HT1080 (cell line): ENCODE measurements around the gene IL36B. TPM values are rescaled to one million over a fixed set of nuclear protein-coding genes. Genes with fewer than 3 reads are reported as not detected.

ENCODE experiments used
- DNase-seq: peaks from one replicate; pipeline ENCODE4 v3.0.0-alpha.2; 2015; ENCODE audit warnings: low read depth
- total RNA-seq: library from RNA; depleted of rRNA; stranded (reverse); fragments of >200 nt; shearing (Covaris generic); gene quantifications from 2 replicates; pipeline ENCODE4 v1.2.3, GENCODE V29; 2014

IL36B gene
- total RNA-seq, 1 experiment from 2014 or later: not detected

DNA sequence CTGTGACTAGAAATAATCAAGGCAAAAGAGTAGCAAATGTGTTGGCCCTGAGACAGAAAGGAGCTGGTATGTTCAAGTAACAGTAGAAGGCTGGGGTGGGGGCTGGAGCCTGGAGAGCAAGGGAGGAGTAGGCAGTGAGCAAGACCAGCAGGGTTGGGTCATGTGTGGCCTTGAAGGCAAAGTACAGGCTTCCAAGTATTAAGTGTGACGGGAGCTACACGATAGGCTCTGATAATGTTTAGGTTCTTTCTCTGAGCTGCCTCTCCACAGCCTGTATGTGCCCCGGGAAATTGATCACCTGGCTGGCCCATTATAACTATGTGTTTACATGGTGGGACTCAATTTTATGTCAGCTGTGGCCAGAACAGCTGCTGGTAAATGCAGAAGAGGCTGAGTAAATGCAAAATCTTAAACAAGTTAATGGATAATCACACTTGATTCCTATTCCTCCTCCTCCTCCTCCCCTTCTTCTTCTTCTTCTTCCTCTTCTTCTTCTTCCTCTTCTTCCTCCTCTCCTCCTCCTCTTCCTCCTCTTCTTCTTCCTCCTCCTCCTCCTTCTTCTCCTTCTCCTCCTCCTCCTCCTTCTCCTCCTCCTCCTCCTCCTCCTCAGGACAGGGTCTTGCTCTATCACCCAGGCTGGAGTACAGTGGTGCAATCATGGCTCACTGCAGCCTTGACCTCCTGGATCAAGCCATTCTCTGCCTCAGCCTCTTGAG lies 24.4 kb upstream of the IL36B start:
- no peak for DNase-seq

GRCh38 chr2:113075600-113075999 lies 22.9 kb upstream of the IL36B start:
- no peak for DNase-seq

GRCh38 chr2:113075030-113075429 lies 22.4 kb upstream of the IL36B start:
- DNase-seq: no peak

DNA sequence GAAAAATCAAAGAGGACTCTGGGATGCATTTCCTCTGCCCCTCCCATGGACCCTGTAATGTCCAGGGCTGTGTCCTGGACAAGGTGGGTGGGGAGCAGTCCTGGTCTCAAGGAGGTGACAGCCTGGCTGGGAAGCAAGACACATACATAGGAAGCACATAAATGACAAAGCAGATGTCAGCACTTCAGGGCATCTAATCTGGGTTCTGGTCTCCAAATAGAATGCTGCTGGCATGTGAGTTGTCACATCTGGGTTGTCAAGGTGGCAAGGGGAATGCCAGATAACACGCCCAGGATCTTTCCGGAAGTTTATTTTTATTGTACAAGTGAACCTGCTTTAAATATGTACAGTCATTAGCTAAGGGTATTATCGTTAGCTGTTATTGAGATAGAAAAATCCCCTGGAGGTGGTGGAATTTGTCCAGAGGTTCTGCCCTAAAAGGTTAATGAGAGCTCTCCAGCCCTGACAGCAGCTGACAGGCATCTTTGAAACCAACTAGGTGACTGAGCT lies 20.7 kb upstream of the IL36B start:
- DNase-seq: no peak

- DNase-seq: no peak
These were observed 19.9 kb upstream of the IL36B start for GRCh38 chr2:113072584-113072983.

GRCh38 chr2:113070606-113070975 lies 17.9 kb upstream of the IL36B start:
- no peak for DNase-seq

DNA sequence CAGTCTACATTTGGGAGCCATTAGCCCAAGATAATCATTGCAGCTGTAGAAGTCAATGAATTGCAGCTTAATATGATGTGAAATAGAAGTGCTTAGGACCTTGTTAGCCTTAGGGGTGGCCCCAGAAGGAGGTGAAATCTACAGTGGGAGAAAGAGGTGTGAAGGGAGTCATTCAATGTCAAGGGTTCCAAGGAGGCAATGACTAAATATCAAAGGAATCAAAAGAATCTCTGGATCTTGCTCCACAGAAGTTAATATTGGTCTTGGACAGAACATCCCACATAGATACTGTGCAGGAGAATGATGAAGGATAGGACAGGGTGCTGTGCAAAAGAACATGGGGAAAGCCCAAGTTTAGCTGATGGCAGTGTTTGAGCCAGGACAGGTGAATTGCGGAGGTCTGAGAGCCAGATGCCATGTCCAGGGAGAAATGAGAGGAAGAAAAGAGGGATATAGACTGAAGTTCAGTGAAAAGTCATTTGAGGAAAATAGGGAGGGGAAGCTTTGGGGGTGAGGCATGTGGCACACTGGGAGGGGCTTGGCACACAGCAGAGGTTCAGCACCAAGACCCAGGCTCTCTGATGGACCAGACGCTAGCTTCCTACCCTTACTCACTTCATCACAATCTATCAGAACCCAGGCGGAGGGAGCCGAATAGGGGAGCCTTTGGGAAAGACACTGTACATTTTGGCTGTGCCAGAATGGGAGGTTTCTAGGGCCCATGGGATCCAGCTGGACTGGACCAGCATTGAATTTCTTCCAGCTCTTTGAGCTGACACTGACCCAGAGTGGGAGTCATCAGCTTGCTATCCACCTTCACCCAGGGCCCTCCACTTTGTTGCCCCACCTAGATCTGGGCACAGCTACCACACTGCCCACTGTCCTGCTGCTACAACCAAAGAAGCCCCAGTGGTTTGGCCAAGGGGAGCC lies 17.3 kb upstream of the IL36B start:
- DNase-seq: no peak

DNA sequence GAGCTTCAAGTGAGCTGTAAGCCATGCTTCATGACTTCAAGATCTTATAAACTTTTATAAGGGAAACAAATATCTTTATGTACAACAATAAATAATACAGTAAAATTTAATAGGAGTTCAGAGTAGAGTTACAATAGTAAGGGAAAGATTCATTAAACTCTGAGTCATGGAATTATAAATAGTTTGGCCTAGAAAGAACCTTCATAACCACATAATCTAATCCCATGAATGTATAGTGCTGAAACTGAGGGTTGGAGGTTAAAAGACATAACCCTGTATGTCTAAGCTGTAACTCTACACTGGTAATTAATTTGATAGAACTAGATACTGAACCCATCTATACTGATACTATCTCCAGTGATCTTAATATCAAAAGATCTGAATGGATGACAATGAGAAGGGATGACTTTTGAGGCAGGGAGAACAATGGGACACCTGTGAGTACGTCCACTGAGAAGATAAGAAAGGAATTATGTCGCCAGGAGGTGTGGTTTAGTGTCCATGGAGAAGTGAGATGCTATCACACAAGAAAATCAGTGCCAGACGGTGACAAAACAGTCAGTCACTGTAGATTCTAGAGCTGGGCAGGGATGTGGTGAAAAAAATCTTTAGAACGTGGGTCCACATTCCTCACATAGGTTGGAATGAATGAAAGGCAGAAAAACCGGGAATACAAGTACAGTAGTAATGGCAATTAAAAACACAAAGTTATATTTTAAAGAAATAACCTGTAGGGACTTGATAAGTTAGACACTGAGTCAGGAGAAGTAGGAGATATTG lies 16.2 kb upstream of the IL36B start:
- no peak for DNase-seq

GRCh38 chr2:113068249-113068648 lies 15.6 kb upstream of the IL36B start:
- DNase-seq: no peak

DNA sequence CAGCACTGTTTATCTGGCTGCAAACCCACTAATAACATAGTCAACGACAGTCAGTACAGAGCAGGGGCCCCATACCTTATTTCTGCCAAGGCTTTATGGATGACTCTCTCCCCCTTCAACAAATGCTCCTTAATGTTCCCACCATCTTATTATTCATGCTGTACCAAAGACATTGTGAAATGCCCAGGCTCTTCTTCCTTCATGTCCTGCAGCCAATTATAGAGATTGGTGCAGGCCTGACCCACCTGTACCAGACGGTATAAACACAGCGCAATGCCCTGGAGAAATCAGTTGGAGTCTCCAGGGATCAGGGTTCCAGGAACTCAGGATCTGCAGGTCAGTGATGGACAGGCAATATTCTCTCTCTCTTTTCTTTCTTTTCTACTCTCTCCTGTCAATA lies 15.0 kb upstream of the IL36B start, which contains the start of gene IL1F10:
Gene IL1F10, plus strand, starts transcription at position 290 of the 400 bp plus-strand sequence. CDS start 4,769 bp downstream, outside the sequence.
- no peak for DNase-seq

DNA sequence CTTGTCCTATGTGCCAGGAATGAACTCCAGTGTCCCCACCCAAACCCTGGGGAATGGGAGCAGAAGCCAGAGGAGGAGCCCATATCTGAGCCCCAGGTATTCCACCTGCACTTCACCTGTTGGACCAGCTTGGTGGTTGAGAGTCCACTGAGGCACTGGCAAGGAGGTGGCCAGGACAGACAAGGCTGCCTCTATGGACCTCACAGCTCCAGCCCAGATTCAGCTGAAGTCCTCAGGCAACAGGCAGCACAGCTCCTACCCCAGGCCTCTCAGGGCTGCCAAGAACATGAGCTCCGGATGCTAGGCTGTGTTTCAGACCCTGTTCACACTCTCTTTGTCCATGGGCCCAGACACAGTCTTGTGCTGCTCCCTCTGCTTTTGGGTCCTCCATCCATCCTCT lies 12.2 kb upstream of the IL36B start:
- DNase-seq: no peak

- DNase-seq: no peak
These were observed 11.6 kb upstream of the IL36B start for GRCh38 chr2:113064281-113064680.

DNA sequence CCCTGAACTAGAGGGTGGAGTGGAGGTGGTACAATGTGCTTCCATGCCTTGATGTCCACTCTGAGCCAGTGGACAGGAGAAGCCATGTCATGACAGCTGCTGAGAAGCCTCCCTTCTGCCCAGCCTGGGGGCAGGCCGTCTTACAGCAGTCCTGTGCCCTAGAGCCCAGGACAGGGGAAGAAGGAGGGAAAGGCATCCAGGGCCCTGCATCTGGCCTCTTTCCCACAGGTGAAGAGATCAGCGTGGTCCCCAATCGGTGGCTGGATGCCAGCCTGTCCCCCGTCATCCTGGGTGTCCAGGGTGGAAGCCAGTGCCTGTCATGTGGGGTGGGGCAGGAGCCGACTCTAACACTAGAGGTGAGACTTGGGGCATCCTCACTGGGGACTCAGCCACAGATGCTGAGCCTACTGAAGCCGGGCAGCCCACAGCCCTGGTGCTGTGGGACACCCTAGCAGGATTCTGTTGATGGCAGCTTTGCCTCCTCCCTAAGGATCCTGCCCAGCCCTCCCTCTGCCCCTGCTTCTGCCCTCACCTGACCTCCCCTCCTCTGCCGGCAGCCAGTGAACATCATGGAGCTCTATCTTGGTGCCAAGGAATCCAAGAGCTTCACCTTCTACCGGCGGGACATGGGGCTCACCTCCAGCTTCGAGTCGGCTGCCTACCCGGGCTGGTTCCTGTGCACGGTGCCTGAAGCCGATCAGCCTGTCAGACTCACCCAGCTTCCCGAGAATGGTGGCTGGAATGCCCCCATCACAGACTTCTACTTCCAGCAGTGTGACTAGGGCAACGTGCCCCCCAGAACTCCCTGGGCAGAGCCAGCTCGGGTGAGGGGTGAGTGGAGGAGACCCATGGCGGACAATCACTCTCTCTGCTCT lies 9.5 kb upstream of the IL36B start:
- DNase-seq: no peak

GRCh38 chr2:113061241-113061640 lies 8.6 kb upstream of the IL36B start:
- no peak for DNase-seq

DNA sequence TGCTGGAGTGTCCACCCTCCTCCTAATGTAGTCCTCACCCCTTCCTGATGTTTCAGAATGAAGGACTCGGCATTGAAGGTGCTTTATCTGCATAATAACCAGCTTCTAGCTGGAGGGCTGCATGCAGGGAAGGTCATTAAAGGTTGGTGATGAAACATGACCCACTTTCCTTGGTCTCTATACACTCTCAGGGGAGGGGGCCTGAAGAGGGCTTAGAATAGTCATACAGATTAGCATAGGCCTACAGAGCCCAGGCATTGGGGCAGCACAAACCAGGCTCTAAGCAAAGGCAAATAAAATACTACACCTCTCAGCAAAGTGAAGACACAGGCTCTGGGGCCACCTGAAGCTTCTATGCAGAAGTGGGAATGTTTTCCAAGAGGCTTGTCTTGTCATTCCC lies 8.1 kb upstream of the IL36B start:
- DNase-seq: no peak

DNA sequence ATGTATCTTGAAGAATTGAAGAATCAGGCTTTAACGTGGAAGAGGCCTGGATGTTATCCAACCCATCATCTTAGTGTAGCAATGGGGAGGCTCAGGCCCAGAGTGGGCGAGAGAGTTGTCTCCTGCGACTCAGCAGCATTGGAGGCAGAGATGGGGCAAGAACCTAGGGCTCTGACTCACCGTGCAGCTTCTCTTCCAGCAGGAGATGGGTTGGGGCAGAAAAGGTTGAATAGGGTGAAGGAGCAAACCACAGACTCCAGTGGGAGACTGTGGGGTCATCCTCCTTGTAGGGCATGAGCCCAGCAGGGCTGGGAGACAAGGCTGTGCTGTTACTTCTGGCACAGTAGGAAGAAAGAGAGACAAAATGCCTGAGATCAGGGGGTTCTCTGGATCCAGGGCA lies 7.7 kb upstream of the IL36B start:
- DNase-seq: no peak

DNA sequence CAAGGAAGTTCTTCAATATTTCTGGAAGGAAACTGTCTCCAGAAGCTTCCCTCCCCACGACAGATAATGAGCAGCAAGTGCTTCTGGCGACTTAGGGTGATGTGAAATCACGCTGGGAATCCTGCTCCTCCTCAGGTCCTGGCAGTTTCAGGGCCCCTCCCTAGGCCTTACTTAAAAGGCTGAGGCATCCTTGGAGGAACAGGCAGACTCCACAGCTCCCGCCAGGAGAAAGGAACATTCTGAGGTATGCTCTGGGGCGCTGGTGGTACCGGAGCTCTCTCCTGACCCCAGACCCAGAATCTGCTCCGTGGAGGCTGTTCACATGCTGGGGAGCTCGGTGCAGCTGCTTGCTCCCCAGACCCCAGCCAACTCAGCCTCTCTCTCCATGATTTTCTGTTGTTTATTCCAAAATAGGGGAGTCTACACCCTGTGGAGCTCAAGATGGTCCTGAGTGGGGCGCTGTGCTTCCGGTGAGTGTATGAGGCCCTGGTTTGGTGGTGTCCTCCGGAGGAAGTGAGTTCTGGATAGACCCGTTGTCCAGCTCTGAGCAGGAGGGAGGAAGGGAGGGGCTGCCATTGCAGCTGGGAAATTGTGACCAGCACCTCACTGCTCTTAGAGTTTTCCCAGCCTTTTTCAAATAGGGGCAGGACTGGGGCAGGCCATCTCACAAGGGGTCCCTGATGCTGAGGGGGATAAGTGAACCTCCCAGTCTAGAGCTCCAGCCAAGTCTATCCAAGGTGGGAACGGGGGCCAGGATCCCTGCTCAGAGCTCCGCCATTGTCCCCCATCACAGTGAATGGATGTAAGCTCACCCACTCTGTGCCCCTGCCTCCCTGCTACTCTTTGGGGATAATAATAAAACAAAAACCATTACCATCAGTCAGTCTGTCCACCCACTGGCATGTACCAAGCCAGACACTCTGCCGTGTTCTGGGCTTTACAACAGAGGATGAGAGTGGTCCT lies 6.6 kb upstream of the IL36B start, which contains the start of gene IL36RN:
Gene IL36RN, plus strand, starts transcription at position 201 of the 963 bp plus-strand sequence. Its CDS starts 241 bp downstream, at position 442.
- DNase-seq: no peak

- DNase-seq: no peak
These were observed 5.8 kb upstream of the IL36B start for GRCh38 chr2:113058411-113058994.

DNA sequence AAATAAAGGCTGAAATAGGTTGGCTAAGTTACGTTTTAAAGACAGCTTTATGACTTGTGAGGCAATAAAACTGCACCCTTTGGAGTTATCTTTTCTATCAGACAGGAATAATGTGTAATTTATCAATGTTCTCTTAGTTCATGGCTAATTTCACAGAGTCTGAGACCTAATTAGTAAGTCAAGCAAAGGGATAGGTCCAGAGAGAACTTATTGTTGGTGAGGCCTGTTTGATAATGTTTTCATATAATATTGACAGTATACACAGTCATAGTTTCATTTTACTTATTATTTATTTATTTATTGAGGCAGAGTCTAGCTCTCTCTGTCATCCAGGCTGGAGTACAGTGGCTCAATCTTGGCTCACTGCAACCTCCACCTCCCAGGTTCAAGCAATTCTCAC lies 4.5 kb upstream of the IL36B start:
- DNase-seq: no peak
